Kidney epithelial cell (primary cell): ENCODE measurements around the gene EPHA4. TPM values are rescaled to one million over a fixed set of nuclear protein-coding genes. Genes with fewer than 3 reads are reported as not detected.

Experiments used
- DNase-seq: peaks from one replicate; pipeline ENCODE4 v3.0.0-alpha.2; 2010; ENCODE audit warnings: low read depth
- H3K27me3 ChIP-seq: 2 replicates; pipeline ENCODE4 v1.6.0; 2011; ENCODE audit warnings: low read length; ENCODE audit not compliant: control insufficient read depth, insufficient read depth
- H3K36me3 ChIP-seq: 2 replicates; pipeline ENCODE4 v1.5.1; 2011; ENCODE audit warnings: low read length; ENCODE audit not compliant: control insufficient read depth, insufficient read depth
- H3K4me3 ChIP-seq: 2 replicates; pipeline ENCODE4 v1.5.1; 2011; ENCODE audit warnings: low read depth, mild to moderate bottlenecking, control low read depth, low read length
- CTCF ChIP-seq: IDR thresholded peaks from 2 replicates; pipeline ENCODE4 v1.5.1; 2011; ENCODE audit warnings: mild to moderate bottlenecking, moderate library complexity, low read length, control low read depth, inconsistent platforms; ENCODE audit not compliant: insufficient read depth, poor library complexity, severe bottlenecking
- total RNA-seq: library from RNA; depleted of rRNA; stranded (reverse); fragments of >200 nt; gene quantifications from 2 replicates; pipeline ENCODE4 v1.2.3, GENCODE V29; 2015

The EPHA4 gene
- total RNA-seq, 1 donor from 2014 or later: 6.6 TPM

- TF ChIP-seq CTCF: no peak
- DNase-seq: no peak
- H3K36me3 ChIP-seq: no peaks in the 10 kb centered on the region
- H3K27me3 ChIP-seq: no peaks in the 10 kb centered on the region
- H3K4me3 ChIP-seq: no peak overlapping the region
These were observed 123.2 kb downstream of the EPHA4 start for GRCh38 chr2:221448844-221449390.

GRCh38 chr2:221448057-221448843 is 123.9 kb downstream of the EPHA4 start:
- no peaks in the 10 kb centered on the region for H3K36me3 ChIP-seq
- no peak for TF ChIP-seq CTCF
- no peak for DNase-seq
- H3K4me3 ChIP-seq: no peak overlapping the region
- H3K27me3 ChIP-seq: no peaks in the 10 kb centered on the region

GRCh38 chr2:221447310-221447709 is 124.8 kb downstream of the EPHA4 start:
- H3K27me3 ChIP-seq: no peaks in the 10 kb centered on the region
- no peak for DNase-seq
- no peak overlapping the region for H3K4me3 ChIP-seq
- no peak for TF ChIP-seq CTCF
- H3K36me3 ChIP-seq: no peaks in the 10 kb centered on the region

- Histone ChIP-seq H3K27me3 (no peaks in the 10 kb centered on the region), H3K4me3 (no peak overlapping the region), H3K36me3 (no peaks in the 10 kb centered on the region)
- DNase-seq: no peak
- TF ChIP-seq CTCF: no peak
These were observed 126.0 kb downstream of the EPHA4 start for GRCh38 chr2:221446140-221446539.

- no peak overlapping the region for H3K4me3 ChIP-seq
- no peak for DNase-seq
- H3K27me3 ChIP-seq: no peaks in the 10 kb centered on the region
- no peak for TF ChIP-seq CTCF
- no peaks in the 10 kb centered on the region for H3K36me3 ChIP-seq
These were observed 128.0 kb downstream of the EPHA4 start for GRCh38 chr2:221444106-221444505.
